ENCODE measurements around the gene GEMIN5.
"Not testable (repeated sequence)": the region's sequence is repeated elsewhere in the genome, so short reads cannot be mapped to it uniquely, and the experiment has no call there.

Gene GEMIN5

DNA sequence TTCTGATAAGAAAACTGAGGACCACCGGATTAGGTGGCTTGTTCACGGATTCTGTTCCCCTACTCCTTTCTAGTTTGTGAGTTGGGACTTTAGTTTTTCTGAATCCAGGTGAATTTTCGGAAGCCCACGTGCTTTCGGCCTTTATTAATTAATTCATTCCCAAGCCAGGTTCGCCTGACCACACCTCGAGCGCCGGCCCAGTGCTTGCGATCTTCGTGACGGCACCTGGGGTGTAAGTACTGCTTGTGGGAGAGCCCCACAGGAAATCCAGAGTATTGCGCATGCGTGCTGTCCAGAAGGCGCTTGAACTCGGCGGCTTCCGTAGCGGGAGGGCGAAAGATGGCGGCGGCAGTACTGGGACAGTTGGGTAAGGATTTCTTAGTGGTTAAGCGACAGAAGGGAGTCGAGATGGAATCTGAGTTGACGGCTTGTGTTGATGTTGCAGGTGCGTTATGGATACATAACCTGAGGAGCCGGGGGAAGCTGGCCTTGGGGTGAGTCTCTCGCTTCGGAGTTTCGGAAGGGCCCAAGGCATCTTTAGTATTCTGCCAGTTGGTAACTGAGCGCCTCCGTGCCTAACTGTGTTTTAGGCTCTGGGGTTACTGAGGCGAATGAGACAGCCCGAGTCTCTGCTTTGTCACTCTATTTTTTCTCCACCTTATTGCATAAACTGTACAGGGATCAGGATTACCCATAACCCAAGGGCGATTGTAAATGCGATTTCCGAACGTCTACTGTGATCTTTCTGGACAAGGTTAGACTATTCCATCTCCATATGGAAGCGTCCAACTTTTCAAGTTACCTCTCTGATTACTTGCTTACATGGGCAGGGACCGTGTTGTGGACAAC, 3.0 kb upstream of the GEMIN5 start, which contains the start of gene MRPL22:
MRPL22 (plus strand) TSS at position 302 of the 849 bp plus-strand sequence; CDS start at position 340, 38 bp downstream.
- H3K9ac ChIP-seq (ENCODE audit: low read depth, low read length): peak within 1 kb of the TSS; percentile 68

GRCh38 chr5:154940375-154940771, 2.4 kb upstream of the GEMIN5 start:
- peaks cover 11% of the 10 kb centered on the region for H3K36me3 ChIP-seq (ENCODE audit: insufficient read depth, low read length)
- H3K27ac ChIP-seq (ENCODE audit: low read length): peak overlapping the region; percentile 88
- DNase-seq: no peak
- peaks cover 69% of the 10 kb centered on the region for H3K79me2 ChIP-seq (ENCODE audit: insufficient read depth, low read length)
- peak overlapping the region; percentile 93 for H2AFZ ChIP-seq (ENCODE audit: low read depth, low read length)
- TF ChIP-seq, protein P1, sequence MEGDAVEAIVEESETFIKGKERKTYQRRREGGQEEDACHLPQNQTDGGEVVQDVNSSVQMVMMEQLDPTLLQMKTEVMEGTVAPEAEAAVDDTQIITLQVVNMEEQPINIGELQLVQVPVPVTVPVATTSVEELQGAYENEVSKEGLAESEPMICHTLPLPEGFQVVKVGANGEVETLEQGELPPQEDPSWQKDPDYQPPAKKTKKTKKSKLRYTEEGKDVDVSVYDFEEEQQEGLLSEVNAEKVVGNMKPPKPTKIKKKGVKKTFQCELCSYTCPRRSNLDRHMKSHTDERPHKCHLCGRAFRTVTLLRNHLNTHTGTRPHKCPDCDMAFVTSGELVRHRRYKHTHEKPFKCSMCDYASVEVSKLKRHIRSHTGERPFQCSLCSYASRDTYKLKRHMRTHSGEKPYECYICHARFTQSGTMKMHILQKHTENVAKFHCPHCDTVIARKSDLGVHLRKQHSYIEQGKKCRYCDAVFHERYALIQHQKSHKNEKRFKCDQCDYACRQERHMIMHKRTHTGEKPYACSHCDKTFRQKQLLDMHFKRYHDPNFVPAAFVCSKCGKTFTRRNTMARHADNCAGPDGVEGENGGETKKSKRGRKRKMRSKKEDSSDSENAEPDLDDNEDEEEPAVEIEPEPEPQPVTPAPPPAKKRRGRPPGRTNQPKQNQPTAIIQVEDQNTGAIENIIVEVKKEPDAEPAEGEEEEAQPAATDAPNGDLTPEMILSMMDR (IDR thresholded peaks at IDR 0.05; ENCODE audit: borderline replicate concordance, extremely low read depth, low read length, poor library complexity, severe bottlenecking): no peak
- no peak for TF ChIP-seq EZH2 (IDR thresholded peaks at IDR 0.05; ENCODE audit: borderline replicate concordance, low read depth, low read length, severe bottlenecking)
- peak overlapping the region; percentile 86 for H3K4me2 ChIP-seq (ENCODE audit: insufficient read depth, low read length)
- H3K27me3 ChIP-seq (ENCODE audit: insufficient read depth, low read length, poor library complexity): no peaks in the 10 kb centered on the region
- H3K4me3 ChIP-seq (ENCODE audit: low read depth in 1 of 2, low read length in 2 of 2): peak overlapping the region; percentile 85 to 93; a peak in 3 of 4 replicates
- no peak for ATAC-seq (ENCODE audit: insufficient read depth, low read depth)
- H4K20me1 ChIP-seq (ENCODE audit: insufficient read depth, low read length): peaks cover under 1% of the 10 kb centered on the region; the same call in 1 of the 2 replicates
- no peaks in the 10 kb centered on the region for H3K9me3 ChIP-seq (ENCODE audit: insufficient read depth, low read length, severe bottlenecking)
- peak overlapping the region; percentile 68 for H3K9ac ChIP-seq (ENCODE audit: low read depth, low read length)
- peaks cover 64% of the 10 kb centered on the region for H3K4me1 ChIP-seq (ENCODE audit: insufficient read depth, low read length)

More for the DNA sequence above, 3.0 kb upstream of the GEMIN5 start, which contains the start of gene MRPL22:
- Histone ChIP-seq H3K4me1 (ENCODE audit: insufficient read depth, low read length) (peaks cover 60% of the 10 kb centered on the region), H3K36me3 (ENCODE audit: insufficient read depth, low read length) (peaks cover 7% of the 10 kb centered on the region), H3K4me3 (ENCODE audit: low read depth in 1 of 2, low read length in 2 of 2) (peak within 1 kb of the TSS; percentile 85 to 93), H3K9me3 (ENCODE audit: insufficient read depth, low read length, severe bottlenecking) (no peaks in the 10 kb centered on the region), H3K27me3 (ENCODE audit: insufficient read depth, low read length, poor library complexity) (no peaks in the 10 kb centered on the region), H3K79me2 (ENCODE audit: insufficient read depth, low read length) (peaks cover 68% of the 10 kb centered on the region), H3K27ac (ENCODE audit: low read length) (peak within 1 kb of the TSS; percentile 88), H3K4me2 (ENCODE audit: insufficient read depth, low read length) (peak within 1 kb of the TSS; percentile 86), H4K20me1 (ENCODE audit: insufficient read depth, low read length) (peaks cover 3% of the 10 kb centered on the region; the same call in 1 of the 2 replicates), H2AFZ (ENCODE audit: low read depth, low read length) (peak within 1 kb of the TSS; percentile 93)
- DNase-seq (peak; percentile 94), ATAC-seq (ENCODE audit: insufficient read depth, low read depth) (peak; percentile 71)
- TF ChIP-seq, protein P1 (IDR thresholded peaks at IDR 0.05; ENCODE audit: borderline replicate concordance, extremely low read depth, low read length, poor library complexity, severe bottlenecking): no peak
- TF ChIP-seq EZH2 (IDR thresholded peaks at IDR 0.05; ENCODE audit: borderline replicate concordance, low read depth, low read length, severe bottlenecking): no peak

- Histone ChIP-seq H2AFZ (ENCODE audit: low read depth, low read length) (peak overlapping the region; percentile 56), H3K79me2 (ENCODE audit: insufficient read depth, low read length) (peaks cover 67% of the 10 kb centered on the region), H3K4me1 (ENCODE audit: insufficient read depth, low read length) (peaks cover 61% of the 10 kb centered on the region), H3K36me3 (ENCODE audit: insufficient read depth, low read length) (peaks cover 19% of the 10 kb centered on the region)
- not testable (repeated sequence) for DNase-seq; H3K9ac ChIP-seq (ENCODE audit: low read depth, low read length); H3K4me2 ChIP-seq (ENCODE audit: insufficient read depth, low read length); H3K27me3 ChIP-seq (ENCODE audit: insufficient read depth, low read length, poor library complexity); H4K20me1 ChIP-seq (ENCODE audit: insufficient read depth, low read length); H3K4me3 ChIP-seq (ENCODE audit: low read depth in 1 of 2, low read length in 2 of 2); ATAC-seq (ENCODE audit: insufficient read depth, low read depth); H3K9me3 ChIP-seq (ENCODE audit: insufficient read depth, low read length, severe bottlenecking); H3K27ac ChIP-seq (ENCODE audit: low read length)
Measured at GRCh38 chr5:154939387-154939786, 1.4 kb upstream of the GEMIN5 start.

DNA sequence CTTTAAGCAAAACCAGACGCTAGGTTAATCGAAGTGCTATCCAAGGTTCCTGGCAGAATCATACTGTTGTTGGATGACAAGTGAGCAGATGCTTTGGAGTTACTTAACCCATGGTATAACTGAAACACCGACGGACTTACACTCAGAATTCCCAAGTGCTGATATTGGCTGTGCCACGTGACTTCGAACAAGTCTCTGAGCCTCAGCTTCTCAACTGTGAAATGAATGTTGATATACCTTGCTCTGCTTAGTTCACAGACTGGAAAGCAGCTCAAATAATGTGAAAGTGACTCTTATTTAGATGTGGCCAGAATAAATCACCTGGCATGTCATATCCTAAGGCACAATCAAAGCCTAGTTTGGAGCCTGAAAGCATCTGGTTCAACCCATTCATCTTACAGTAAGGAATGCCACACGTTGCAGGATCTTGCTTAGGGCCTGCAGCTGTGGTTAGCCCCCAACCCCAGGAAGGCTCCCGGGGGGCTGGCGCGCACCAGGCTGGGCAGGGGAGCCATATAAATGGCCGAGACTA, 759 bp downstream of the GEMIN5 start:
- Histone ChIP-seq H3K27ac (ENCODE audit: low read length) (peak overlapping the region; percentile 93), H3K4me3 (ENCODE audit: low read depth in 1 of 2, low read length in 2 of 2) (peak overlapping the region; percentile 96 to 98), H3K79me2 (ENCODE audit: insufficient read depth, low read length) (peaks cover 50% of the 10 kb centered on the region), H3K9me3 (ENCODE audit: insufficient read depth, low read length, severe bottlenecking) (no peaks in the 10 kb centered on the region), H3K9ac (ENCODE audit: low read depth, low read length) (peak overlapping the region; percentile 88), H3K4me2 (ENCODE audit: insufficient read depth, low read length) (peak overlapping the region; percentile 82), H3K4me1 (ENCODE audit: insufficient read depth, low read length) (peaks cover 50% of the 10 kb centered on the region), H3K36me3 (ENCODE audit: insufficient read depth, low read length) (peaks cover 20% of the 10 kb centered on the region), H4K20me1 (ENCODE audit: insufficient read depth, low read length) (no peaks in the 10 kb centered on the region), H2AFZ (ENCODE audit: low read depth, low read length) (peak overlapping the region; percentile 97), H3K27me3 (ENCODE audit: insufficient read depth, low read length, poor library complexity) (no peaks in the 10 kb centered on the region)
- ATAC-seq (ENCODE audit: insufficient read depth, low read depth) (no peak), DNase-seq (no peak)
- TF ChIP-seq, protein P1 (IDR thresholded peaks at IDR 0.05; ENCODE audit: borderline replicate concordance, extremely low read depth, low read length, poor library complexity, severe bottlenecking): no peak
- TF ChIP-seq EZH2 (IDR thresholded peaks at IDR 0.05; ENCODE audit: borderline replicate concordance, low read depth, low read length, severe bottlenecking): no peak

All from DND-41 (cell line).